Stimulated activated CD8-positive, alpha-beta memory T cell treated with anti-CD3 and anti-CD28 coated beads, Interleukin-12 subunit alpha, Interleukin-12 subunit beta, amount 100 ng/mL, for 1 hour (primary cell): Measurements from ENCODE around the gene C1D.
"Not testable (repeated sequence)": the region's sequence is repeated elsewhere in the genome, so short reads cannot be mapped to it uniquely, and the experiment has no call there.

Experiments used
- DNase-seq: peaks from one replicate; pipeline ENCODE4 v3.0.0-alpha.2; 2020; ENCODE audit warnings: low read depth

C1D gene

DNA sequence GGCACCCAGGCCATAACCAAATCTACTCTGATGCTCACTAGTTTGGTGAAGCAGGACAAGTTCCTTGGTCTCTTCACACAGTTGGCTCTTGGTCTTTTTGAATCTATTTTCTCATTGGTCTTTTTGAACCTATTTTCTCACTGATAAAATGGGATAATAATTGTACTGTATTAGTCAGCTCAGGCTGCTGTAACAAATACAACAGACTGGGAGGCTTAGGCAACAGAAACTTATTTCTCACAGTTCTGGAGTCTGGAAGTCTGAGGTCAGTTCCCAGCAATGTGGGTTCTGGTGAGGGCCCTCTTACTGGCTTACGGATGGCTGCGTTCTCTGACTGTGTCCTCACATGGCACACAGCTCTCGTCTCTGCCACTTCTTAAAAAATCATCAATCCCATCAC, 63.5 kb downstream of the C1D start:
- no peak for DNase-seq

DNA sequence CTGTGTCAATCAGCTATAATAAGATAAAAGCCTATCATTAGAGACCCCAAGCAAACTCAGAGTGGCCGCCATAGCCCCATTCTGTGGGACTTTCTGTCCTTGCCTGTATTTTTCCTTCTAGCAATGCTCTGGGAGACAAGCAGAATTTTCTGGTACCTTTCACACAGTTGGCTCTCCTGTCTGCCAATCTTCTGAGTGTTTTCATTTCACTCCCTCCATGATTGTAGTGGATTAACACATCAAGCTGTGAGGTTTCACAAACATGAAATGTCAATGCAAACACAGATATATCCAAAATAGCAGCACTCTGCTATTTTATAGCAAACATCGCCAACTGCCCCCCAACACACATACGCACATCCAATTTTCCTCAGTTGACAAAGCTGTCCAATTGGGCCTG, 64.9 kb downstream of the C1D start:
- no peak for DNase-seq

DNA sequence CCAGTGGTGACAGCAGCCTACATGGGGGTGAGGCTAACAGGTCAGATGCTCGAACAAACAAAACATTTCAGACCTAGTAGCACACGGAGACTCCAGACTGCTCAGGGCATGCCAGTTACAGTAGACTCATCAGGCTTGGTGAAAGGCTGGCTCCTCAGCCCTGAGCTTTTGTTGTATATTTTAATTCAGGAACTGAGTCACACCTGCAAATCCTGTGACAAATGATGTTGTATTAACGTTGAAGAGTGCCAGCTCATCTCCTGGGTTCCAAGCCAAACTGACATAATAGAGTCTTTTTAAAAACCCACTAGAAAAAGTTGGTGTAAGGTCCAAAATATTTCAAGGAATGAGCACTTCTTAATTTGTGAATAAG, 65.3 kb downstream of the C1D start:
- DNase-seq = no peak

DNA sequence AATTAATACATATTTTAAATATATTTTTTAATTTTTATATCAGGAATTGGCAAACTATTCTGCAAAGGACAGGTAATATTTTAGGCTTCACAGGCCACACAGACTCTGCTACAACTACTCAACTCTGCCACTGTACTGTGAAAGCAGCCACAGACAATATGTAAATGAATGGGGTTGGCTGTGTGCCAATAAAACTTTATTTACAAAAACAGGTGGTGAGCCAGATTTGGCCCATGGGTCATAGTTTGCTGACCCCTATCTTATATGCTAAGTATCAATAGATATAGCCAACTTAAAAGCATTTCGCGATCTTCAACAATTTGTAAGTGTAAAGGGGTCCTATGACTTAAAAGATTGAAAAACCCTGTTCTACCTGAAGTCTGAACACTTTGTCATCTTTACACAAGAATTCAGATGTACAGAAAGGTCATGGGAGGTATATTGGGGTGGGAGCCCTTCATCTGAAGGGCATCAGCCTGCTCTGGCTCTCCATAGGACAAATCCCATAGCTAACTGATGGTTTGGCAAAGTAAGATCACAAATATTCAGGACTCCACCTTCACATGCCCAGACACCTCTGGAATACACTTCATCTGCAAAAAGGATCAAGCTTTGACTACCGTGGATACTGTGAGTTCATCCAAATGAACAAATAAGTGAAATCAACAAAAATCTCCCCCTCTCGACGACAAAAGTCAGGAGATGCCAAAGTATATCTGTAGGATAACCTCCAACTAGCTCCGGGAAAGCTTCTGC, 65.9 kb downstream of the C1D start:
- DNase-seq = no peak

DNA sequence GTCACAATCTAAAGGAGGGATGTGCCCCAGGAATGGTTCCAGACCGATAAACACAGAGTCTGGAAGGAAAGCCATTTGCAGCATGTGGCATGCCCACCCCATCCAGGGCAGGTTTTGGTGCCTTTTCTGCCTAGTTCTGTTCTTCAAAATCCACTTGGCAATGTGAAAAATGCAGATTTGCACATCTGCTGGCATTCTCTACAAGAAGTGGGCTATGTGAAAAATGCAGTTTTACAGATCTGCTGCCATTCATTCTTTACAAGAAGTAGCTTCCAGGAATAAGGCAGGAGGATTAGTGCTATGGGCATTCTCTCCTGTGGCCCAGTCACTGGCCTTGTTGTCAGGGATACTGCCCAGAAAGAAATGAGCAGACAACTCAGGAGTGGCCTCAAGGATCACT, 68.1 kb downstream of the C1D start:
- no peak for DNase-seq

DNA sequence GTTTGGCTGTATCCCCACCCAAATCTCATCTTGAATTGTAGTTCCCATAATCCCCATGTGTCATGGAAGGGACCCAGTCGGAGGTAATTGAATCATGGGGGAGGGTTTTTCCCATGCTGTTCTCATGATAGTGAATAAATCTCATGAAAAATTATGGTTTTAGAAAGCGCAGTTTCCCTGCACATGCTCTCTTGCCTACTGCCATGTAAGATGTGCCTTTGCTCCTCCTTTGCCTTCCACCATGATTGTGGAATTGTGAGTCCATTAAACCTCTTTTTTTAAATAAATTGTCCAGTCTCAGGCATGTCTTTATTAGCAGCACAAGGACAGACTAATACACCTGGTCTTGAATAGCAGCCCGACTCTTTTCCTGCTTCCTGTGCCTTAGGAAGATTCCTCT, 68.7 kb downstream of the C1D start:
- not testable (repeated sequence) for DNase-seq

DNA sequence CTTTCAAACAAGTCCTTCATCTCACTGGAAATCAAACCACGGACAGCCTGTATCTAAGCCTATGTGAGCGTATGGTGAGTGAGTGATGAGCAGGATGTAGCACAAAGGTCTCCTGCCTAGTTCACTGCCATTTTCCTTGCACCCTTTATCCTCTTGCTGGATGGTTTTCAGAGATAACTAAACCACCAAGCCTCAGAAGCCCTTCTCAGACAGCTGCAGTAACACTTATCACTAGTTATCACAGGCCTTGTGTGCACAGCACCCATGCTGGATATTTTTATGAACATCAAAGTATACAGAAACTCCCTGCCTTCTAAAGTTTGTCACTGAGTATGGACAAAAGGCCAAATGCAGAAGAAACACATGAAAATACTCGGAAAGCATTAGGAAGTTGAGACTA, 69.5 kb downstream of the C1D start:
- no peak for DNase-seq

DNA sequence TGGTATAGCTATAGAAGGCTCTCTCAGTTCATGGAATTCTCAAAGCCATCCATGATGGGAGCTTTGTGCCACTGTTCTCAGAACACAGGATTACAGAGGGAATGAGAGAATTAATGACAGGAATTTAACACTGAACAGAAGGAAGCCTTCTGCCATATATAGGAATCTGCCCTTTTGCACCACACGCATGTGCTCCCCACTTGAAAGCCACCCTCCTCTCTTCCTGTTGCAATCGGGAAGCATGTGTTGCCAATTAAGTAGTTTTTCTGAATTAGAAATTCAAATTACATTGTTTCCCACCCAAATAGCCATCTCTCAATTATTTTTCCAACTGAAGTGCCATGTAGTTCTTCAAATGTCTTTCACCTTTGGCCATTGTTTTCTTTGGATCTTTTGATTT, 71.3 kb downstream of the C1D start:
- DNase-seq = no peak
